Activated T-helper 2 cell treated with anti-CD3 and anti-CD28 coated beads, Interferon-gamma antibody, Interleukin-2, Interleukin-4, amounts not matched to agents 10 μg/mL and 5 μg/mL and 100 μg/mL, durations not matched to agents 14 hours and 24 hours and 36 hours (primary cell): ENCODE measurements around the gene ATIC. TPM values are rescaled to one million over a fixed set of nuclear protein-coding genes. Genes with fewer than 3 reads are reported as not detected.

ENCODE experiments used
- DNase-seq: peaks from one replicate; pipeline ENCODE4 v3.0.0; 2021; ENCODE audit warnings: low spot score
- H3K27ac Mint-ChIP-seq: one replicate; pipeline ENCODE4 v1.8.0; 2021; ENCODE audit warnings: mixed read lengths
- H3K27me3 Mint-ChIP-seq: one replicate; pipeline ENCODE4 v1.8.0; 2021; ENCODE audit warnings: low read depth, mixed read lengths
- H3K36me3 Mint-ChIP-seq: one replicate; pipeline ENCODE4 v1.8.0; 2021; ENCODE audit warnings: low read depth, mixed read lengths
- H3K4me1 Mint-ChIP-seq: one replicate; pipeline ENCODE4 v1.8.0; 2021; ENCODE audit warnings: low read depth, mixed read lengths
- H3K4me3 Mint-ChIP-seq: one replicate; pipeline ENCODE4 v1.8.0; 2021; ENCODE audit warnings: low read depth, mild to moderate bottlenecking, moderate library complexity, mixed read lengths
- H3K9me3 Mint-ChIP-seq: one replicate; pipeline ENCODE4 v1.8.0; 2021; ENCODE audit warnings: mixed read lengths
- intact Hi-C: fragments of 100-400 bp; cut with micrococcal nuclease; formaldehyde crosslinking; loops from one replicate; pipeline ENCODE4 v1.15.1; 2023
- total RNA-seq: library from RNA; stranded (reverse); gene quantifications from 2 replicates; pipeline ENCODE4 v1.2.3, GENCODE V29; 2022

Gene ATIC
- total RNA-seq, 1 donor from 2014 or later, result 296 TPM

GRCh38 chr2:215391531-215391930 is 79.7 kb downstream of the ATIC start:
- no peaks in the 10 kb centered on the region for H3K4me1 Mint-ChIP-seq
- H3K4me3 Mint-ChIP-seq, result no peak overlapping the region
- H3K9me3 Mint-ChIP-seq, result no peaks in the 10 kb centered on the region
- no peak for DNase-seq
- no peaks in the 10 kb centered on the region for H3K36me3 Mint-ChIP-seq
- intact Hi-C loops, result no loop called here
- peaks cover 5% of the 10 kb centered on the region for H3K27me3 Mint-ChIP-seq
- no peak overlapping the region for H3K27ac Mint-ChIP-seq

GRCh38 chr2:215392164-215392563 is 80.3 kb downstream of the ATIC start:
- H3K27me3 Mint-ChIP-seq, result peaks cover 5% of the 10 kb centered on the region

GRCh38 chr2:215392687-215393270 is 80.9 kb downstream of the ATIC start:
- H3K4me1 Mint-ChIP-seq, result no peaks in the 10 kb centered on the region
- H3K4me3 Mint-ChIP-seq, result no peak overlapping the region
- intact Hi-C loops, result no loop called here
- no peaks in the 10 kb centered on the region for H3K9me3 Mint-ChIP-seq
- H3K27me3 Mint-ChIP-seq, result peaks cover 5% of the 10 kb centered on the region
- no peak overlapping the region for H3K27ac Mint-ChIP-seq
- no peaks in the 10 kb centered on the region for H3K36me3 Mint-ChIP-seq
- DNase-seq, result no peak

More at GRCh38 chr2:215392164-215392563, 80.3 kb downstream of the ATIC start:
- intact Hi-C loops, result no loop called here
- Mint-ChIP-seq H3K36me3 (no peaks in the 10 kb centered on the region), H3K9me3 (no peaks in the 10 kb centered on the region), H3K4me3 (no peak overlapping the region), H3K27ac (no peak overlapping the region), H3K4me1 (no peaks in the 10 kb centered on the region)
- DNase-seq, result no peak

GRCh38 chr2:215394102-215394805 is 82.4 kb downstream of the ATIC start:
- H3K27me3 Mint-ChIP-seq, result peaks cover 5% of the 10 kb centered on the region
- intact Hi-C loops, result no loop called here
- no peaks in the 10 kb centered on the region for H3K4me1 Mint-ChIP-seq
- H3K27ac Mint-ChIP-seq, result no peak overlapping the region
- H3K4me3 Mint-ChIP-seq, result no peak overlapping the region
- no peaks in the 10 kb centered on the region for H3K9me3 Mint-ChIP-seq
- no peaks in the 10 kb centered on the region for H3K36me3 Mint-ChIP-seq
- no peak for DNase-seq

GRCh38 chr2:215395687-215396460 is 84.0 kb downstream of the ATIC start:
- Mint-ChIP-seq H3K9me3 (no peaks in the 10 kb centered on the region), H3K36me3 (no peaks in the 10 kb centered on the region), H3K4me1 (no peaks in the 10 kb centered on the region), H3K27me3 (peaks cover 5% of the 10 kb centered on the region), H3K27ac (no peak overlapping the region), H3K4me3 (no peak overlapping the region)
- intact Hi-C loops, result no loop called here
- no peak for DNase-seq

DNA sequence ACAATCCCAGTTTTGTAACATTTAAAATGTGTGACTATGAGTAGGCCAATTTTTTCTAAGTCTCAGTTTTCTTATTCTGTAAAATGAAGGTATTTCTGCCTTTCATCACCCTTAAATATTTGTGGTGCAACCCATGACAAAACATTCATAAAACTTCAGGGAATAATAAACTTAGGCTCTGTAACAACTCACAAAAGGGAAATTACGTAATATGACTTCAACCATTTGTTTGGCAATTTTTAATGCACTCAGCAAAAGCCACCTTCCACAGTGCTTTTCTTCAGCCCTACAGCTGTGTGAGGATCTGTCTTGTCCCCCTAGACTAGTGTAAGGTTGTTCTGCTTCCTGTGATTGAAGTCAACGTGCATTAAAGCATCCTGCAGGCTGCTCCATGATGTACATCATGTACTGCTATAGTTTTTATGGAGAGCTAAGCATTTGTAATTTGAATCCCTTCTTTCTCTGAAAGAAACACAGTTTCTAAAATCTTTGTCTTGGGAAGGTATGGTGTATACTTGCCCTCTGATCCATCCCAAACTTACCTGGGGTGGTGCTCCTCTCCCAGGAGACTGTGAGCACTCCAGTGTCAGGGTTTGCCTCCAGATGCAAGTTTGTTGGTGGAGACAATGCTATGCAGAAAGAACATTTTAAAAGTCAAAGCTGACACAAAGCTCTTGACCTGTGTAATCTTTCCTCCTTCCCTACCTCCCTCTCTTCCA is 84.9 kb downstream of the ATIC start:
- intact Hi-C loops, result no loop called here
- H3K36me3 Mint-ChIP-seq, result no peaks in the 10 kb centered on the region
- peaks cover 6% of the 10 kb centered on the region for H3K27me3 Mint-ChIP-seq
- no peaks in the 10 kb centered on the region for H3K4me1 Mint-ChIP-seq
- H3K9me3 Mint-ChIP-seq, result no peaks in the 10 kb centered on the region
- DNase-seq, result no peak
- H3K27ac Mint-ChIP-seq, result no peak overlapping the region
- H3K4me3 Mint-ChIP-seq, result no peak overlapping the region

- no peaks in the 10 kb centered on the region for H3K9me3 Mint-ChIP-seq
- no peaks in the 10 kb centered on the region for H3K4me1 Mint-ChIP-seq
- no peak overlapping the region for H3K4me3 Mint-ChIP-seq
- no peak for DNase-seq
- intact Hi-C loops, result no loop called here
- H3K36me3 Mint-ChIP-seq, result no peaks in the 10 kb centered on the region
- H3K27me3 Mint-ChIP-seq, result peaks cover 6% of the 10 kb centered on the region
- H3K27ac Mint-ChIP-seq, result no peak overlapping the region
Measured at GRCh38 chr2:215397632-215398341, 85.9 kb downstream of the ATIC start.

GRCh38 chr2:215399067-215399716 is 87.3 kb downstream of the ATIC start:
- intact Hi-C loops, result no loop called here
- H3K4me1 Mint-ChIP-seq, result no peaks in the 10 kb centered on the region
- no peak overlapping the region for H3K4me3 Mint-ChIP-seq

More at GRCh38 chr2:215399067-215399716, 87.3 kb downstream of the ATIC start:
- DNase-seq, result no peak
- Mint-ChIP-seq H3K36me3 (no peaks in the 10 kb centered on the region), H3K27ac (no peak overlapping the region), H3K9me3 (no peaks in the 10 kb centered on the region), H3K27me3 (peaks cover 10% of the 10 kb centered on the region)

Other genes starting within 250 kb of the ATIC start
- not detected in 2 replicates for gene ABCA12, start 173.4 kb upstream of the ATIC start, total RNA-seq
- gene FN1, start 124.0 kb downstream of the ATIC start, total RNA-seq, result 4.5 and 6.3 TPM in 2 replicates